GM08714 (cell line): ENCODE results near the gene MYO3A.

Source experiments
- H3K4me3 ChIP-seq: fragments of 200-500 bp; sonication (Bioruptor generic); 2 replicates; pipeline ENCODE4 v1.5.1; 2014; ENCODE audit warnings: mild to moderate bottlenecking, low read length, inconsistent platforms
- ZNF274 ChIP-seq: IDR thresholded peaks from 2 replicates; pipeline ENCODE4 v1.6.1; 2012; ENCODE audit warnings: mild to moderate bottlenecking, low read depth, low read length

Gene MYO3A

GRCh38 chr10:25933653-25934608 lies at the start of gene MYO3A:
Gene MYO3A, plus strand, starts transcription at chr10:25934229. Its CDS starts 17,882 bp downstream, at chr10:25952111.
- H3K4me3 ChIP-seq = no peak within 1 kb of the TSS
- no peak for TF ChIP-seq ZNF274

- no peak overlapping the region for H3K4me3 ChIP-seq
- no peak for TF ChIP-seq ZNF274
These were observed 45.4 kb upstream of the MYO3A start for GRCh38 chr10:25888627-25889026.

GRCh38 chr10:25890995-25891394 lies 43.0 kb upstream of the MYO3A start:
- TF ChIP-seq ZNF274 = no peak
- no peak overlapping the region for H3K4me3 ChIP-seq

GRCh38 chr10:25895856-25896255 lies 38.2 kb upstream of the MYO3A start:
- H3K4me3 ChIP-seq = no peak overlapping the region
- no peak for TF ChIP-seq ZNF274

- H3K4me3 ChIP-seq = no peak overlapping the region
- TF ChIP-seq ZNF274 = no peak
These were observed 37.6 kb upstream of the MYO3A start for GRCh38 chr10:25896421-25896820.

- no peak overlapping the region for H3K4me3 ChIP-seq
- TF ChIP-seq ZNF274 = no peak
These were observed 34.7 kb upstream of the MYO3A start for GRCh38 chr10:25899304-25899703.

- H3K4me3 ChIP-seq = no peak overlapping the region
- no peak for TF ChIP-seq ZNF274
These were observed 32.8 kb upstream of the MYO3A start for GRCh38 chr10:25901199-25901598.

- no peak for TF ChIP-seq ZNF274
- H3K4me3 ChIP-seq = no peak overlapping the region
These were observed 32.0 kb upstream of the MYO3A start for GRCh38 chr10:25902002-25902401.

GRCh38 chr10:25907261-25907660 lies 26.8 kb upstream of the MYO3A start:
- no peak for TF ChIP-seq ZNF274
- no peak overlapping the region for H3K4me3 ChIP-seq

GRCh38 chr10:25912866-25913265 lies 21.2 kb upstream of the MYO3A start:
- H3K4me3 ChIP-seq = no peak overlapping the region

GRCh38 chr10:25914776-25915175 lies 19.3 kb upstream of the MYO3A start:
- TF ChIP-seq ZNF274 = no peak
- no peak overlapping the region for H3K4me3 ChIP-seq

More at GRCh38 chr10:25912866-25913265, 21.2 kb upstream of the MYO3A start:
- no peak for TF ChIP-seq ZNF274

- no peak overlapping the region for H3K4me3 ChIP-seq
- TF ChIP-seq ZNF274 = no peak
These were observed 651 bp downstream of the MYO3A start for GRCh38 chr10:25934621-25935139.

GRCh38 chr10:25938405-25938804 lies 4.4 kb downstream of the MYO3A start:
- H3K4me3 ChIP-seq = no peak overlapping the region
- TF ChIP-seq ZNF274 = no peak

- no peak for TF ChIP-seq ZNF274
- H3K4me3 ChIP-seq = no peak overlapping the region
These were observed 10.7 kb downstream of the MYO3A start for GRCh38 chr10:25944771-25945170.

- TF ChIP-seq ZNF274 = no peak
- H3K4me3 ChIP-seq = no peak overlapping the region
These were observed 18.8 kb downstream of the MYO3A start for GRCh38 chr10:25952857-25953256.
